Measurements from ENCODE around the gene FMNL2.

GRCh38 chr2:152606941-152607340 lies 272.0 kb downstream of the FMNL2 start:
- TF ChIP-seq, protein P1, sequence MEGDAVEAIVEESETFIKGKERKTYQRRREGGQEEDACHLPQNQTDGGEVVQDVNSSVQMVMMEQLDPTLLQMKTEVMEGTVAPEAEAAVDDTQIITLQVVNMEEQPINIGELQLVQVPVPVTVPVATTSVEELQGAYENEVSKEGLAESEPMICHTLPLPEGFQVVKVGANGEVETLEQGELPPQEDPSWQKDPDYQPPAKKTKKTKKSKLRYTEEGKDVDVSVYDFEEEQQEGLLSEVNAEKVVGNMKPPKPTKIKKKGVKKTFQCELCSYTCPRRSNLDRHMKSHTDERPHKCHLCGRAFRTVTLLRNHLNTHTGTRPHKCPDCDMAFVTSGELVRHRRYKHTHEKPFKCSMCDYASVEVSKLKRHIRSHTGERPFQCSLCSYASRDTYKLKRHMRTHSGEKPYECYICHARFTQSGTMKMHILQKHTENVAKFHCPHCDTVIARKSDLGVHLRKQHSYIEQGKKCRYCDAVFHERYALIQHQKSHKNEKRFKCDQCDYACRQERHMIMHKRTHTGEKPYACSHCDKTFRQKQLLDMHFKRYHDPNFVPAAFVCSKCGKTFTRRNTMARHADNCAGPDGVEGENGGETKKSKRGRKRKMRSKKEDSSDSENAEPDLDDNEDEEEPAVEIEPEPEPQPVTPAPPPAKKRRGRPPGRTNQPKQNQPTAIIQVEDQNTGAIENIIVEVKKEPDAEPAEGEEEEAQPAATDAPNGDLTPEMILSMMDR (IDR thresholded peaks at IDR 0.05; ENCODE audit: borderline replicate concordance, extremely low read depth, low read length, poor library complexity, severe bottlenecking) = no peak
- no peak for TF ChIP-seq EZH2 (IDR thresholded peaks at IDR 0.05; ENCODE audit: borderline replicate concordance, low read depth, low read length, severe bottlenecking)
